T-helper 1 cell (primary cell): Measurements from ENCODE around the gene PRKCD.

Source experiments
- DNase-seq, 5 donors: peaks; one replicate each; pipeline ENCODE4 v3.0.0-alpha.2; 2012 to 2020

PRKCD gene

GRCh38 chr3:53193466-53194209 lies 32.6 kb downstream of the PRKCD start:
- no peak for DNase-seq

GRCh38 chr3:53194210-53195065 lies 33.4 kb downstream of the PRKCD start:
- DNase-seq, result no peak

GRCh38 chr3:53195066-53195450 lies 34.0 kb downstream of the PRKCD start:
- DNase-seq, result no peak

GRCh38 chr3:53195602-53196574 lies 34.9 kb downstream of the PRKCD start:
- DNase-seq, result peak in 4 of 5 donors; percentile 35 to 48 (median 42)

DNA sequence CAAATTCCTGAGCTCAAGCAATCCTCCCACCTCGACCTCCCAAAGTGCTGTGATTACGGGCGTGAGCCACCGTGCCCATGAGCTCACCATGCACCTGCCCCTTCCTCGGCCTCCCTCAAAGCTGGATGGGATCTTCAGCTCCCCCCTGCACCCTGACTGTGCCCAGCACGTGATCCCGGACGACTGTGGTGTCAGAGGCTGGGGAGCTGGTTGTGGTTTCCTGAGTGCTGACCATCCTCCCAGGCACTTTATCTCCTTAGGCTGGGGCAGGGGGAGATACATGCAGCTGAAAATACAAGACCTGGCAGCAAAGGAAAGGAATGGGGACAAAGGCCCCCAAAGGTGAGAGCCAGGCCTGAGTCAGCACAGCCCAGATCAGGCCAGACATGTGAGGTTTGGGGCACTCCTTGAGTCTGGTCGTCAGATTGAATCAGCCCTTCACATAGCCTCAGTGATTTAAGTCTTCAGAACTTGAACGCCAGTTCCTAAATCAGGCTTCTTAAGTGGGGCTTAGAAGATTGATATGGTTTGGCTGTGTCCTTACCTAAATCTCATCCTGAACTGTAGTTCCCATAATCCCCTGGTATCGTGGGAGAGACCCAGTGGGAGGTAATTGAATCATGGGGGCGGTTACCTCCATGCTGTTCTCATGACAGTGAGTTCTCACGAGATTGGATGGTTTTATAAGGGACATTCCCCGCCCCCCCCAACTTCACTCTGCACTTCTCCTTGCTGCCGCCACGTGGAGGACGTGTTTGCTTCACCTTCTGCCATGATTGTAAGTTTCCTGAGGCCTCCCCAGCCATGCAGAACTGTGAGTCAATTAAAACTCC lies 35.8 kb downstream of the PRKCD start:
- DNase-seq, result peak in 1 of 5 donors; percentile 48

DNA sequence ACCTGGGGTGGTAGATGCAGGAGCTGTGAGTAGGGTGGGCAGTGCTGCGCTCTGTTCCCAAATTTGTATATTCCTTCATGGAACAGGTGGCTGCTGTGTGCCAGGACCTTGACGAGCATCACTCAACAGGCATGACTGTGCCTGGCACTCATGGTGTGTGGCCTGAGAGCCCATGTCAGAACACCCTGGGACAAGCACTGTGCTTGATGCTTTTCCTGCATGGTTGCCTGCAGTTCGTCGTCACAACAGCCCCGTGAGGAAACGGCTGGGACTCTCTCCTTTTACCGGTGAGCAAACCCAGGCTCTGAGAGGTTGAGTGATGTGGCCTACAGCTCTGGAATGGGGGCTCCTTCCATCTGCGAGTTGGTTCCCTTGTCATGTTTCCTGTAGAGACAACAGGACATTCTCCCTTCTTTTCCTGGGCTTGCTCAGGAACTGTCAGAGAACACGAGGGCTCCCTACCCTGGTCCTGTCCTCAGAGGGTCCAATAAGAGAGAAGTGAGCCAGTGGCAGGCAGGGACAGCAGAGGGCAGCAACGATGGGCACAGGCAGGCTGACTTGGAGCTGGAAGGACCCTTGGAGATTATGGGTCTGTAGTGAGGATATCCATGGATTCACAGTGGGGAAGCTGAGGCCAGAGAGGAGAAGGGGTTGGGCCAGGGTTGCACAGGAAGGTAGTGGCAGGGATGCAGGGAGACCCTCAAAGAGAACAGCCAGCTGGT lies 37.4 kb downstream of the PRKCD start:
- no peak for DNase-seq

DNA sequence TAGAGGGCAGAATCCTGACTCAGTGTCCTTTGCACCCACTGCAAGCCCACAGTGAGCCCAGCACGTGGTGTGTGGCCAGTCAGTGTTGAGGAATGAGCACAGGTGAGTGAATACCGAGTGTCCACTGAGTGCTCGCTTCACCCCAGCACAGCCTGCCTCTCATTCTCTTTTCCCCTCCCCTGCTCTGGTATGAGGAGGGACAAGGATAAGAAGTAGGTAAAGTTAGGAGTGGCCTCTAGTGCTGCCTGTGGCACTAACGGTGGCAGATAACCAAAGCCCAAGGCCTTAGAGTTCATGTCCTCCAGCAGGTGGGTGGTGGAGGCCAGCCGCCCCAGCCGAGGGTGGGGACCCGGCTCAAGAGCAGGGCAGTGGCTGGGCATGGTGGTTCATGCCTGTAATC lies 38.0 kb downstream of the PRKCD start:
- DNase-seq, result no peak

DNA sequence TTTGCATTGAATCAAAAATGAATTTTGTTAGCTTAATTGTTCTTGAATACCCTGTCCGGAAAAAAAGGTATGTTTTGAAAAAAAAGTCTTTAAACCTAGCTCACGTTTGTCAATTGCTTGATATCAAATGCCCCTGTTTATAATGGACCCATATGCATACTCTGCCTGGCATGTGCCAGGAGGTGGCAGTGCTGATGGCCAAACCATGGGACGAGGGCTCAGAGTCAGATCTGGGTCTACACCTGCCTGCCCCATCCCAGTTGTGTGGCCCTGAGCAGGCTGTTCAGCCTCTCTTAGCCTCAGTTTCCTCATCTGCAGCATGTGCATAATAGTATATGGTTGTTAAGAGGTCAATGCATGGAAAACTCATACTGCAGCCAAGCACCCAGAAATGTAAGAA lies 38.8 kb downstream of the PRKCD start:
- DNase-seq, result no peak

GRCh38 chr3:53200501-53201498 lies 39.8 kb downstream of the PRKCD start:
- no peak for DNase-seq

DNA sequence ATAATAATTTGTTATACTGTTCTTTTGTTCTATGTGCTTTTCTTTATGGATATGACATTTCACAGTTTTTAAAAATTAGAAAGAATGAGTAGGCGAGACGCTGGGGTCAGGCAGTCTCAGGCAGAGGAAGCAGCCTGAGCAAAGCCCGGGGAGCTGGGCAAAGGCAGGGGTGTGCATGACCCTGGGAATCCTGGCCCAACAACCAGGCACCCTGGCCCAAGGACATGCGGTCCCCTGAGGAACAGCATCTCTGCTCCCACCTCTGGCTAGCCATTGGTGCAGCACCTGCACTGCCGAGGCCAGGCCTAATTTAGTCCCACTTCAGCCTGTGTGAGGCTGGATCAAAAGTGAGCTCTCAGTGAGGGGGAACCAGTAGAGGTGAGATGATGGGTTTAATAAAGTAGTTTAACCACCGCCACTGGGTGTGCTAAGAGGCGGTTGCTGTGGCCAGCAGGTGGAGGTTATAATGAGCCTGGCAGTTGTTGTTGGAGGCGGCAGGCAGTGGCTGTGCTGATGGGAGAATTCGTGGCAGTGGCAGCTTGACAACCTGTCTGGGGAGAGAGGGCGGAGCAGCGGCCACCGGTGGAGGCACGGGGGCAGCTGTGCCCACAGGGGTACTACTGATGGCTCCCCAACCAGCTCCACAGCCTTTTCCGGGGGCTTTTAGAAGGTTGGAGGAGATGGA lies 41.5 kb downstream of the PRKCD start:
- no peak for DNase-seq

GRCh38 chr3:53211706-53212702 lies 51.0 kb downstream of the PRKCD start:
- no peak for DNase-seq

DNA sequence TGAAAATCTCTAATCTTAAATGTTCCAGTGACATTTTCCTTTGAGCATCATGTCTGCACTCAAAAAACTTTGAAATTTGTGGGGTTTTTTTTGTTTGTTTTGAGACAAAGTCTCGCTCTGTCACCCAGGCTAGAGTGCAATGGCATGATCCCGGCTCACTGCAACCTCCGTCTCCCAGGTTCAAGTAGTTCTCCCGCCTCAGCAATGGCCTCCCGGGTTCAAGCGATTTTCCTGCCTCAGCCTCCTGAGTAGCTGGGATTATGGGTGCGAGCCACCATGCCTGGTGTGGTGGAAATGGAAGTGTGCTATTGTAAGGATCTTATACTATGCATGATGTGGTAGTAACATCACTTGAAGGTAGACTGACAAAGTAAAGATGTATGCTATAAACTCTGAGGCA lies 52.3 kb downstream of the PRKCD start:
- no peak for DNase-seq

DNA sequence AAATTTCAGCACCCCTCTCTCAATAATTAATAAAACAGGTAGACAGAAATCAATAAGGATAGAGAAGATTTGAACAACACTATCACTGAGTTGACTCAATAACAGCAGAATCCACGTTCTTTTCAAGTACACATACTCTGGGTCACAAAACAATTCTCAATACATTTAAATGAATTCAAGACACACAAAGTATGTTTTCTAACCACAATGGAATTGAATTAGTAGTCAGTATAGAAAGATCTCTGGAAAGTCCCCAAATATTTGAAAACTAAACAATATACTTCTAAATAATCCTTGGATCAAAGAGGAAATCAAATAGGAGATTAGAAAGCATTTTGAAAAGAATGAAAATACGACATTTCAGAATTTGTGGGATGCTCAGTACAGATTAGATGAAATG lies 54.8 kb downstream of the PRKCD start:
- no peak for DNase-seq

DNA sequence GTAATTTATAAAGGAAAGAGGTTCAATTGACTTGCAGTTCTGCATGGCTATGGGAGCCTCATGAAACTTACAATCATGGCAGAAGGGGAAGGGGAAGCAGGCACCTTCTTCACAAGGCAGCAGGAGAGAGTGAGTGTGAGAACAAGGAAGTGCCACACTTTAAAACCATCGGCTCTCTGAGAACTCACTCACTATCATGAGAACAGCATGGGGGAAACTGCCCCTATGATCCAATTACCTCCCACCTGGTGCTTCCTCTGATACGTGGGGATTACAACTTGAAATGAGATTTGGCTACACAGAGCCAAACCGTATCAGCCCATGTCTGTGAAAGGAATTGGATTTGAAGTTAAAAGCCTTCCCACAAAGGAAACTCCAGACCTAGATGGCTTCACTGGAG lies 55.7 kb downstream of the PRKCD start:
- no peak for DNase-seq

DNA sequence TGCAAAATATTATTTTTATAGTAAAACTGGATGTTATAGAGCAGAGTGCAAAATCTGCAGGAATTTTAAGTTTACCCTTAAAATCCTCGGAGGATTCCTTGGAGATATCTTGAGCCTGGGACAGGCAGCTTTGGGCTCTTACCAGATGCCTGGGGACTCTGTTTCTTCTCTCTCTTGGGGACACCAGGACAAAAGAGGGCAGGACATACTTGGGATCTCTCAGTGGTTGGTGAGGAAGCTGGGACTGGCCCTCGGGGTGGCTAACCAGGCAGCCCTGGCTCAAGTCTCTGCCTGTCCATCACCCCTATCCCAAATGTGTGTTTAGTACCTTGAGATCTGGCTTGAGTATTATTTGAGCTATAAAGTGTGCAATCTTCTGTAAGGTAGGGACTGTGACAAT lies 56.2 kb downstream of the PRKCD start:
- DNase-seq, result no peak

DNA sequence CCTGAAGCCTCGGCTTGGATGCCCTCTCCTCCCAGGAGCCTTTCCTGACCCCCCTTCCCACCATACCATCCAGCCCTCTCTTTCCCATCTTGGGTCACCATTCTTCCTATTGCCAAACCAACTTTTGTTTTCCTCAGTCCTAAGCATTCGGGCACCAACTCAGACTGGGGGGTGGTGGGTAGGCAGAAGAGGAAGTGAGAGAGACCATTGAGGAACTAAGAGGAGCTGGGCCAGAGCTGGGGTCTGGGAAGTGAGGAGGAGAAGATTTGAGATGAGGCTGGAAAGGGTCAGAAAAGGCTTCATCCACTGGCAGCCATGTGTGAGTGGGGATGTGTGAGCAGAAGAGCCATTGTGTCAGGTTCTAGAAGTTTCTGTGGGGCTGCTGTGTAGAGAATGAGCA lies 57.1 kb downstream of the PRKCD start:
- no peak for DNase-seq

DNA sequence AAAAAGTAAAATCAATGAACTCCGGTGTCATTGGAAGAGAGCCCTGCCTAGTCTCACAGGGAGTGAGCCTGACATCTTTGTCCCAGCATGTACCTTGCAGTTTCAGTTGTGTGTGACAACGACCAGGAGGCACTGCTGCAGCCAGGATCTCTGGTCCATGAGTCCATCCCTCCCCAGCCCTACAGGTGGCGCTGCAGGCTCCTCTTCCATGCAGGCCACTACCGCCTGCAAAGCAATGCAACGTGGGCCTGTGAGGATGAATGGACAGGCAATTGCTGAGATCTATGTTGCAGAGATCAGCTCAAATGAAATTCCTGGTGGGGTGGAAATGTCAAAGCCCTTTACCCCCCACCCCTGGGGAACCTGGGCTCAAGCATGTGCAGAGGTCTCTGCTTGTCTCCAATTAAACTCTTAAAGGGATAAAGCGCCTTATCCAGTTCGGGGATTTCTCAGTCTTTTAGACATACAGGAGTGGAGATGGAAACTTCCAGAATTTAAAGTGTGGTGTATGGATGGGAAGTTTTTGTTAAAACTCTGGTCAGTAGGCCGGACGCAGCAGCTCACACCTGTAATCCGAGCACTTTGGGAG lies 59.0 kb downstream of the PRKCD start:
- DNase-seq, result peak; percentile 47 to 79 (median 59)

- DNase-seq, result no peak
Measured at GRCh38 chr3:53221345-53221744, 60.3 kb downstream of the PRKCD start.
